ENCODE measurements around the gene ENAH.

Gene ENAH

DNA sequence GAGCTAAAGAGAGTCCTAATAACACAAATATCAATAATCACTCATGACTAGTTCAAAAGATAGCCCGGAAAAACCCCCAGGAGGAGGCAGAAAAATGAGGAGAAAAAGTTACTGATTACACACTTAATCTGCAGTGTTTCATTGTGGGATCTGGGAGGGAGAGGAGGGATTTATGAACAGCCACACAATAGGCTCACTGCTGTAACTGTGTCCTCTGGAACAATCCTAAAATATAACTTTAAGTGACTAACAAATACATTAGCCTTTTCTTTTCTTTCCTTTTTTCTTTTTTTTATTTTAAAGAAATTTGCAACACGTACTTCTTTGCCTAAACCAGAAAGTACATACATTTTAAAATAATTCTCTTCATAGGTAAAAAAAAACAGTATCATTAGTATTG lies 118.8 kb downstream of the ENAH start:
- no peak overlapping the region for H3K27ac ChIP-seq (ENCODE audit: low read depth, low read length)
- no peaks in the 10 kb centered on the region; the same call in 1 of the 2 replicates for H4K20me1 ChIP-seq (ENCODE audit: low read depth, low read length)
- H3K4me2 ChIP-seq (ENCODE audit: low read depth, low read length, poor library complexity, severe bottlenecking), result no peak overlapping the region
- no peak overlapping the region for H2AFZ ChIP-seq (ENCODE audit: low read depth, low read length, severe bottlenecking)
- no peak overlapping the region for H3K9ac ChIP-seq (ENCODE audit: low read length)
- H3F3A ChIP-seq (ENCODE audit: insufficient read depth), result no peaks in the 10 kb centered on the region
- TF ChIP-seq, protein P1, sequence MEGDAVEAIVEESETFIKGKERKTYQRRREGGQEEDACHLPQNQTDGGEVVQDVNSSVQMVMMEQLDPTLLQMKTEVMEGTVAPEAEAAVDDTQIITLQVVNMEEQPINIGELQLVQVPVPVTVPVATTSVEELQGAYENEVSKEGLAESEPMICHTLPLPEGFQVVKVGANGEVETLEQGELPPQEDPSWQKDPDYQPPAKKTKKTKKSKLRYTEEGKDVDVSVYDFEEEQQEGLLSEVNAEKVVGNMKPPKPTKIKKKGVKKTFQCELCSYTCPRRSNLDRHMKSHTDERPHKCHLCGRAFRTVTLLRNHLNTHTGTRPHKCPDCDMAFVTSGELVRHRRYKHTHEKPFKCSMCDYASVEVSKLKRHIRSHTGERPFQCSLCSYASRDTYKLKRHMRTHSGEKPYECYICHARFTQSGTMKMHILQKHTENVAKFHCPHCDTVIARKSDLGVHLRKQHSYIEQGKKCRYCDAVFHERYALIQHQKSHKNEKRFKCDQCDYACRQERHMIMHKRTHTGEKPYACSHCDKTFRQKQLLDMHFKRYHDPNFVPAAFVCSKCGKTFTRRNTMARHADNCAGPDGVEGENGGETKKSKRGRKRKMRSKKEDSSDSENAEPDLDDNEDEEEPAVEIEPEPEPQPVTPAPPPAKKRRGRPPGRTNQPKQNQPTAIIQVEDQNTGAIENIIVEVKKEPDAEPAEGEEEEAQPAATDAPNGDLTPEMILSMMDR (IDR thresholded peaks at IDR 0.05; ENCODE audit: insufficient read depth, low read length, poor library complexity, severe bottlenecking), result no peak
- no peak for TF ChIP-seq EZH2phosphoT487 (conservative IDR thresholded peaks at IDR 0.05; ENCODE audit: low read length)
- H3K4me3 ChIP-seq (ENCODE audit: insufficient read depth, low read length, poor library complexity, severe bottlenecking), result no peak overlapping the region
- H3K36me3 ChIP-seq (ENCODE audit: low read length), result no peaks in the 10 kb centered on the region
- no peaks in the 10 kb centered on the region for H3K9me2 ChIP-seq (replicated peaks; ENCODE audit: insufficient read depth, low read length)
- H3K9me3 ChIP-seq (ENCODE audit: insufficient read depth, low read length), result no peaks in the 10 kb centered on the region
- H3K27me3 ChIP-seq (ENCODE audit: low read length), result no peaks in the 10 kb centered on the region
- no peaks in the 10 kb centered on the region for H3K79me2 ChIP-seq (ENCODE audit: insufficient read depth, low read length)

DNA sequence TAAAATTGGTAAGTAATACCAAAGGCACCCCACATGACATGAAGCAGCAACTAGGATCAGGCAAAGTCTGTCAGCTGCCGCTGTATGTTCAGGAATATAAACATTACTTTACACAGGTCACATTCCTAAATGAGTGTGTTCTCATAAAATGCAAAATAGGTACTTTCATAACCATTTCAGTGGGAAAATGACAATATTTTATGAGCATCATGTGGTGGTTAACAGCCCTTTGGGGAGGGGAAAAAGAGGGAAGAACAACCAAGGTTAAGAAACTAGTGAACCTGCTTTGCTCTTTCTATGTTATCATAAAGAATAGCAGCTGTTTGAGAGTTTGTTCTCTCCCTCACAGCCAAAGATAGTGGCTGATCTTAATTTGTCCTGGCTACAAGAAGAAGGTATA lies 119.7 kb downstream of the ENAH start:
- H3K9ac ChIP-seq (ENCODE audit: low read length), result no peak overlapping the region
- no peak overlapping the region for H3K4me2 ChIP-seq (ENCODE audit: low read depth, low read length, poor library complexity, severe bottlenecking)
- H3K27ac ChIP-seq (ENCODE audit: low read depth, low read length), result no peak overlapping the region
- no peak overlapping the region for H3K4me3 ChIP-seq (ENCODE audit: insufficient read depth, low read length, poor library complexity, severe bottlenecking)
- no peaks in the 10 kb centered on the region for H3K79me2 ChIP-seq (ENCODE audit: insufficient read depth, low read length)
- H3K27me3 ChIP-seq (ENCODE audit: low read length), result no peaks in the 10 kb centered on the region
- H3K36me3 ChIP-seq (ENCODE audit: low read length), result no peaks in the 10 kb centered on the region
- H4K20me1 ChIP-seq (ENCODE audit: low read depth, low read length), result no peaks in the 10 kb centered on the region; the same call in 1 of the 2 replicates
- no peaks in the 10 kb centered on the region for H3F3A ChIP-seq (ENCODE audit: insufficient read depth)
- no peaks in the 10 kb centered on the region for H3K9me2 ChIP-seq (replicated peaks; ENCODE audit: insufficient read depth, low read length)
- TF ChIP-seq EZH2phosphoT487 (conservative IDR thresholded peaks at IDR 0.05; ENCODE audit: low read length), result no peak
- TF ChIP-seq, protein P1 (IDR thresholded peaks at IDR 0.05; ENCODE audit: insufficient read depth, low read length, poor library complexity, severe bottlenecking), result no peak
- no peaks in the 10 kb centered on the region for H3K9me3 ChIP-seq (ENCODE audit: insufficient read depth, low read length)
- H2AFZ ChIP-seq (ENCODE audit: low read depth, low read length, severe bottlenecking), result no peak overlapping the region

DNA sequence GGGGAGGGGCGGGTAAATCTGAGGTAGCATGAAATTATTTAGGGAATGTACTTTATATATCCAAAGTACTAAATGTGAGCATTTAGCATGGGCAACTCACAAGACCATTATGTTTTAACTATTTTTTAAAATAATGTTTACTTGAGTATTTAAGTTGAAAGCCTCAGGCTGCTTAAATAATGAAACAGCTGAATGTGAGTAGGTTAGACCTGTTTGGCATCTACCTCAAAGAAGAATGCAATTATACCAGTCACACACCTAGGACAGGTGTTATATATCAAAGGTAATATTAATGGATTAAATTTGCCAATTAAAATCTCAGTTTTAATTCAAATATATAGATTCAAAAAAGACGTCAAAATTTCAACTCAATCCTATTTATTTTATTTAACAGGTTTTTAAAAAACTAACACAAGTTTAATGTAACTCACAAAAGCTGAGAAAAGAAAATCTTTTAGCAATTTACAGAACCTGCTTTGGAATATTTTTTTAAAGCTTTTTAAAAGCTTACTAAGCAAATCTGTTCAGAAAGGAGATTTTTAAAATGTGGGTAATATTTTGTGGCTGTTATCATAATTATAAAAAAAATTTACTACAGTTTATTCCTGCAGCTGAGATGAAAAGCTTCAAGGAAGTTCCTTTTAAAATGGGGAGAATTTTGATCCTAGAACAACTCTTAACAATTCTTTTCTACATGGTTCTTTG lies 120.5 kb downstream of the ENAH start:
- no peaks in the 10 kb centered on the region for H3K27me3 ChIP-seq (ENCODE audit: low read length)
- H3K4me3 ChIP-seq (ENCODE audit: insufficient read depth, low read length, poor library complexity, severe bottlenecking), result no peak overlapping the region
- no peaks in the 10 kb centered on the region; the same call in 1 of the 2 replicates for H4K20me1 ChIP-seq (ENCODE audit: low read depth, low read length)
- no peak overlapping the region for H3K27ac ChIP-seq (ENCODE audit: low read depth, low read length)
- no peaks in the 10 kb centered on the region for H3K9me2 ChIP-seq (replicated peaks; ENCODE audit: insufficient read depth, low read length)
- no peaks in the 10 kb centered on the region for H3F3A ChIP-seq (ENCODE audit: insufficient read depth)
- no peak overlapping the region for H3K9ac ChIP-seq (ENCODE audit: low read length)
- no peaks in the 10 kb centered on the region for H3K36me3 ChIP-seq (ENCODE audit: low read length)
- H2AFZ ChIP-seq (ENCODE audit: low read depth, low read length, severe bottlenecking), result no peak overlapping the region
- TF ChIP-seq EZH2phosphoT487 (conservative IDR thresholded peaks at IDR 0.05; ENCODE audit: low read length), result no peak
- TF ChIP-seq, protein P1 (IDR thresholded peaks at IDR 0.05; ENCODE audit: insufficient read depth, low read length, poor library complexity, severe bottlenecking), result no peak
- no peaks in the 10 kb centered on the region for H3K79me2 ChIP-seq (ENCODE audit: insufficient read depth, low read length)
- no peaks in the 10 kb centered on the region for H3K9me3 ChIP-seq (ENCODE audit: insufficient read depth, low read length)
- no peak overlapping the region for H3K4me2 ChIP-seq (ENCODE audit: low read depth, low read length, poor library complexity, severe bottlenecking)
